Embryonic facial prominence (tissue), 1 donor: ENCODE results near the gene LDLR.
"Not testable (repeated sequence)": the region's sequence is repeated elsewhere in the genome, so short reads cannot be mapped to it uniquely, and the experiment has no call there.

ENCODE experiments used
- DNase-seq: peaks from one replicate; pipeline ENCODE4 v3.0.0-alpha.2; 2016; ENCODE audit errors: extremely low spot score

LDLR gene

GRCh38 chr19:11073568-11073967, 15.7 kb upstream of the LDLR start:
- no peak for DNase-seq

GRCh38 chr19:11076792-11077191, 12.5 kb upstream of the LDLR start:
- DNase-seq = not testable (repeated sequence)

- DNase-seq = no peak
Observed at GRCh38 chr19:11078893-11079292, 10.4 kb upstream of the LDLR start.

- DNase-seq = no peak
Observed at GRCh38 chr19:11079999-11080398, 9.3 kb upstream of the LDLR start.

GRCh38 chr19:11087870-11088505, 1.3 kb upstream of the LDLR start:
- no peak for DNase-seq

- no peak for DNase-seq
Observed at GRCh38 chr19:11088506-11089253, 583 bp upstream of the LDLR start.

GRCh38 chr19:11090014-11090263, 676 bp downstream of the LDLR start:
- DNase-seq = not testable (repeated sequence)

- peak; percentile 93 for DNase-seq
Observed at GRCh38 chr19:11090264-11090996, 1.2 kb downstream of the LDLR start.

GRCh38 chr19:11090997-11091702, 1.9 kb downstream of the LDLR start:
- no peak for DNase-seq

GRCh38 chr19:11091703-11092153, 2.5 kb downstream of the LDLR start:
- DNase-seq = peak; percentile 46

GRCh38 chr19:11092181-11092538, 2.9 kb downstream of the LDLR start:
- DNase-seq = peak; percentile 11

GRCh38 chr19:11093689-11094238, 4.5 kb downstream of the LDLR start:
- DNase-seq = no peak

GRCh38 chr19:11094520-11094894, 5.2 kb downstream of the LDLR start:
- DNase-seq = no peak

GRCh38 chr19:11096210-11096841, 7.1 kb downstream of the LDLR start:
- no peak for DNase-seq

GRCh38 chr19:11097367-11097766, 8.1 kb downstream of the LDLR start:
- not testable (repeated sequence) for DNase-seq

- DNase-seq = no peak
Observed at GRCh38 chr19:11098327-11098726, 9.1 kb downstream of the LDLR start.

GRCh38 chr19:11098861-11099260, 9.6 kb downstream of the LDLR start:
- DNase-seq = no peak

- DNase-seq = no peak
Observed at GRCh38 chr19:11100049-11100448, 10.8 kb downstream of the LDLR start.

- DNase-seq = no peak
Observed at GRCh38 chr19:11101057-11101456, 11.8 kb downstream of the LDLR start.

GRCh38 chr19:11102944-11103343, 13.7 kb downstream of the LDLR start:
- DNase-seq = no peak

GRCh38 chr19:11103667-11104066, 14.4 kb downstream of the LDLR start:
- not testable (repeated sequence) for DNase-seq
